NCI-H2171 treated with DMSO at 0.1 percent for 48 hours (cell line): Measurements from ENCODE around the gene ANP32A.

Experiments used
- DNase-seq: peaks from one replicate; lab custom pipeline; 2025; lab: John Stamatoyannopoulos, UW

Gene ANP32A

GRCh38 chr15:68819495-68820294 lies 1.0 kb downstream of the ANP32A start:
- DNase-seq: peak; percentile 82

- peak; percentile 67 for DNase-seq
These were observed 1.8 kb downstream of the ANP32A start for GRCh38 chr15:68818769-68819494.

GRCh38 chr15:68818066-68818768 lies 2.5 kb downstream of the ANP32A start:
- DNase-seq: peak; percentile 85

GRCh38 chr15:68817304-68818065 lies 3.2 kb downstream of the ANP32A start:
- DNase-seq: peak; percentile 79

- DNase-seq: no peak
These were observed 3.8 kb downstream of the ANP32A start for GRCh38 chr15:68816795-68817303.

GRCh38 chr15:68816158-68816557 lies 4.5 kb downstream of the ANP32A start:
- DNase-seq: no peak

GRCh38 chr15:68815598-68815997 lies 5.1 kb downstream of the ANP32A start:
- DNase-seq: no peak

GRCh38 chr15:68814596-68814995 lies 6.1 kb downstream of the ANP32A start:
- no peak for DNase-seq

GRCh38 chr15:68812597-68813431 lies 7.9 kb downstream of the ANP32A start:
- DNase-seq: no peak

GRCh38 chr15:68812069-68812468 lies 8.6 kb downstream of the ANP32A start:
- no peak for DNase-seq

- no peak for DNase-seq
These were observed 11.2 kb downstream of the ANP32A start for GRCh38 chr15:68809517-68809916.

- DNase-seq: no peak
These were observed 11.9 kb downstream of the ANP32A start for GRCh38 chr15:68808770-68809169.

GRCh38 chr15:68808091-68808490 lies 12.6 kb downstream of the ANP32A start:
- no peak for DNase-seq

GRCh38 chr15:68807249-68807648 lies 13.4 kb downstream of the ANP32A start:
- no peak for DNase-seq

GRCh38 chr15:68806220-68807060 lies 14.3 kb downstream of the ANP32A start:
- DNase-seq: no peak

GRCh38 chr15:68802373-68802772 lies 18.3 kb downstream of the ANP32A start:
- DNase-seq: no peak

GRCh38 chr15:68801572-68802148 lies 19.0 kb downstream of the ANP32A start:
- no peak for DNase-seq

- no peak for DNase-seq
These were observed 19.8 kb downstream of the ANP32A start for GRCh38 chr15:68800875-68801274.

GRCh38 chr15:68798346-68799094 lies 22.2 kb downstream of the ANP32A start:
- no peak for DNase-seq
